Measurements from ENCODE around the gene DONSON. TPM values are rescaled to one million over a fixed set of nuclear protein-coding genes. Genes with fewer than 3 reads are reported as not detected.

The DONSON gene
- total and polyA plus RNA-seq, 9 of the 15 experiments (the other 6 are each of a cell fraction or from before 2014, with no cell fraction given), result 26.7 to 124 (median 62.6) TPM

GRCh38 chr21:33541756-33542639 is 46.5 kb downstream of the DONSON start, which contains the start of gene GART (continued):
- TF ChIP-seq JUN (IDR thresholded peaks at IDR 0.05; ENCODE audit: borderline replicate concordance, low read depth, low read length) (peak; percentile 32; the same call in 1 of the 2 replicates), JUN (CRISPR knock-in tag; IDR thresholded peaks at IDR 0.05; ENCODE audit: borderline replicate concordance) (peak; percentile 86; the same call in 1 of the 2 replicates), NR1H2 (CRISPR knock-in tag; IDR thresholded peaks at IDR 0.05) (peak; percentile 29; the same call in 1 of the 2 replicates), ZNF174 (CRISPR knock-in tag; IDR thresholded peaks at IDR 0.05) (no peak)

GRCh38 chr21:33541105-33541711 is 47.3 kb downstream of the DONSON start:
- peaks cover 98% of the 10 kb centered on the region for H3K79me2 ChIP-seq (ENCODE audit: control insufficient read depth, insufficient read depth, low read length)
- ChIA-PET POLR2A (interaction anchor here (0.6 to 6.9 kb wide), 9 partner anchors 10 to 788 kb away, joined by 3 to 99 read pairs (median 6); partner anchors contain the start of gene TMEM50B), CTCF (ENCODE audit: low intra/inter-chr PET ratio) (no interaction called here)
- H4K20me1 ChIP-seq (replicated peaks; ENCODE audit: control insufficient read depth, insufficient read depth, low read length), result peaks cover 17% of the 10 kb centered on the region
- FAIRE-seq, result no peak
- peak in 2 of 4 experiments; percentile 34 to 75 for DNase-seq (ENCODE audit: extremely low read depth in 1 of 4, low spot score in 3 of 4)
- ATAC-seq, result peak; percentile 8; the same call in 2 of the 3 replicates
- peak overlapping the region; percentile 71 for H3K4me3 ChIP-seq
- H3K27ac ChIP-seq (ENCODE audit: extremely low read depth, low read depth, low read length), result peak overlapping the region; percentile 99
- in situ Hi-C loops (cut with MboI) (no loop called here), intact Hi-C loops (cut with micrococcal nuclease) (loop anchor here (5.0 kb wide), 3 partner anchors 139 to 351 kb away; partner anchors contain the start of gene IFNGR2)
- WGBS (ENCODE audit: insufficient coverage, low coverage, missing lambda C conversion rate), result under 1% methylated on average over 19 of the region's 19 CpGs
- H3K9me3 ChIP-seq (replicated peaks; ENCODE audit: control insufficient read depth, insufficient read depth, low read depth, low read length), result peaks cover 10% of the 10 kb centered on the region; the same call in 1 of the 2 replicates
- peak overlapping the region; percentile 95 to 98 for H3K9ac ChIP-seq (ENCODE audit: insufficient read depth in 1 of 2, low read depth in 2 of 2, low read length in 2 of 2)
- H3K36me3 ChIP-seq (ENCODE audit: control insufficient read depth, insufficient read depth, low read length), result peaks cover 60% of the 10 kb centered on the region
- H3K27me3 ChIP-seq (ENCODE audit: control insufficient read depth in 2 of 2, insufficient read depth in 2 of 2, low read length in 2 of 2), result no peaks in the 10 kb centered on the region
- peaks cover 3 to 13% of the 10 kb centered on the region in 2 experiments; a peak in 3 of 5 replicates for H3K4me1 ChIP-seq (replicated peaks in 1 of 2; ENCODE audit: control insufficient read depth in 2 of 2, insufficient read depth in 2 of 2, low read length in 2 of 2)
- BruUV-seq (replicated peaks), result no TSS peak
- peak overlapping the region; percentile 90 for H2AFZ ChIP-seq (ENCODE audit: low read depth, low read length)
- no peaks in the 10 kb centered on the region for H3K9me1 ChIP-seq (ENCODE audit: control insufficient read depth, insufficient read depth, low read length)
- H3K4me2 ChIP-seq (ENCODE audit: insufficient read depth, low read length), result peak overlapping the region; percentile 94
- no peak for TF ChIP-seq XRCC5 (IDR thresholded peaks at IDR 0.05; ENCODE audit: low read depth, low read length)
- no peak for TF ChIP-seq ZNF589 (CRISPR knock-in tag; IDR thresholded peaks at IDR 0.05; ENCODE audit: low read depth)
- no peak for TF ChIP-seq ZNF444 (CRISPR knock-in tag; IDR thresholded peaks at IDR 0.05)
- TF ChIP-seq POLR3G (IDR thresholded peaks at IDR 0.05; ENCODE audit: extremely low read depth, insufficient read length, insufficient replicate concordance), result no peak
- no peak for TF ChIP-seq NFRKB (IDR thresholded peaks at IDR 0.05; ENCODE audit: low read depth)
- TF ChIP-seq CEBPG (CRISPR knock-in tag; IDR thresholded peaks at IDR 0.05), result peak; percentile 88
- peak; percentile 74 to 82 for TF ChIP-seq CEBPG (tag; conservative IDR thresholded peaks at IDR 0.05 in 1 of 2, IDR thresholded peaks at IDR 0.05 in 1 of 2)
- TF ChIP-seq, protein P1, sequence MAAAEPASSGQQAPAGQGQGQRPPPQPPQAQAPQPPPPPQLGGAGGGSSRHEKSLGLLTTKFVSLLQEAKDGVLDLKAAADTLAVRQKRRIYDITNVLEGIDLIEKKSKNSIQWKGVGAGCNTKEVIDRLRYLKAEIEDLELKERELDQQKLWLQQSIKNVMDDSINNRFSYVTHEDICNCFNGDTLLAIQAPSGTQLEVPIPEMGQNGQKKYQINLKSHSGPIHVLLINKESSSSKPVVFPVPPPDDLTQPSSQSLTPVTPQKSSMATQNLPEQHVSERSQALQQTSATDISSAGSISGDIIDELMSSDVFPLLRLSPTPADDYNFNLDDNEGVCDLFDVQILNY (CRISPR knock-in tag; IDR thresholded peaks at IDR 0.05), result no peak
- TF ChIP-seq ZNF507 (tag; conservative IDR thresholded peaks at IDR 0.05), result no peak
- TF ChIP-seq ZKSCAN8 (CRISPR knock-in tag; IDR thresholded peaks at IDR 0.05), result no peak
- TF ChIP-seq, protein P2, sequence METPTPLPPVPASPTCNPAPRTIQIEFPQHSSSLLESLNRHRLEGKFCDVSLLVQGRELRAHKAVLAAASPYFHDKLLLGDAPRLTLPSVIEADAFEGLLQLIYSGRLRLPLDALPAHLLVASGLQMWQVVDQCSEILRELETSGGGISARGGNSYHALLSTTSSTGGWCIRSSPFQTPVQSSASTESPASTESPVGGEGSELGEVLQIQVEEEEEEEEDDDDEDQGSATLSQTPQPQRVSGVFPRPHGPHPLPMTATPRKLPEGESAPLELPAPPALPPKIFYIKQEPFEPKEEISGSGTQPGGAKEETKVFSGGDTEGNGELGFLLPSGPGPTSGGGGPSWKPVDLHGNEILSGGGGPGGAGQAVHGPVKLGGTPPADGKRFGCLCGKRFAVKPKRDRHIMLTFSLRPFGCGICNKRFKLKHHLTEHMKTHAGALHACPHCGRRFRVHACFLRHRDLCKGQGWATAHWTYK (CRISPR knock-in tag; IDR thresholded peaks at IDR 0.05), result no peak
- TF ChIP-seq, protein P3, sequence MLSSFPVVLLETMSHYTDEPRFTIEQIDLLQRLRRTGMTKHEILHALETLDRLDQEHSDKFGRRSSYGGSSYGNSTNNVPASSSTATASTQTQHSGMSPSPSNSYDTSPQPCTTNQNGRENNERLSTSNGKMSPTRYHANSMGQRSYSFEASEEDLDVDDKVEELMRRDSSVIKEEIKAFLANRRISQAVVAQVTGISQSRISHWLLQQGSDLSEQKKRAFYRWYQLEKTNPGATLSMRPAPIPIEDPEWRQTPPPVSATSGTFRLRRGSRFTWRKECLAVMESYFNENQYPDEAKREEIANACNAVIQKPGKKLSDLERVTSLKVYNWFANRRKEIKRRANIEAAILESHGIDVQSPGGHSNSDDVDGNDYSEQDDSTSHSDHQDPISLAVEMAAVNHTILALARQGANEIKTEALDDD (IDR thresholded peaks at IDR 0.05), result no peak
